T-helper 2 cell treated with Interferon-gamma antibody and Interleukin-4, amounts not matched to agents 5 μg/mL and 100 μg/mL, for 36 hours (primary cell): Measurements from ENCODE around the gene HTRA3.

Source experiments
- DNase-seq: peaks from one replicate; pipeline ENCODE4 v3.0.0; 2021; ENCODE audit warnings: low spot score
- H3K27ac Mint-ChIP-seq: one replicate; pipeline ENCODE4 v1.8.0; 2021; ENCODE audit warnings: mild to moderate bottlenecking, mixed read lengths
- H3K27me3 Mint-ChIP-seq: one replicate; pipeline ENCODE4 v1.8.0; 2021; ENCODE audit warnings: low read depth, mixed read lengths
- H3K36me3 Mint-ChIP-seq: one replicate; pipeline ENCODE4 v1.8.0; 2021; ENCODE audit warnings: low read depth, mixed read lengths
- H3K4me1 Mint-ChIP-seq: one replicate; pipeline ENCODE4 v1.8.0; 2021; ENCODE audit warnings: low read depth, mixed read lengths
- H3K4me3 Mint-ChIP-seq: one replicate; pipeline ENCODE4 v1.8.0; 2022; ENCODE audit warnings: mild to moderate bottlenecking, moderate library complexity, mixed read lengths
- H3K9me3 Mint-ChIP-seq: one replicate; pipeline ENCODE4 v1.8.0; 2021; ENCODE audit warnings: mixed read lengths

The HTRA3 gene

DNA sequence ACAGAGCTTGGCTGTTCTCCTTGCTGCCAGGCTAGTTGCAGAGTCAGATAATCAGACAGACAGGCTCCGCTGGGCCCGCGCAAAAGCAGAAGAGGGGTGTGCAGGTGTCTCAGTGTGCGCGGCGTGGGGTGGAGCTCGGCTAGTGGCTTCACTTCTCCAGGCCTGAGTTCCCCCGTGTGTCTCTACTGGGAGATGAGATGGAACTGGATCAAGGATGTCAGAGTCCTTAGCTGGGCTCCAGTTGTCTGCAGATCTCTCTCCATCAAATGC, 21.1 kb downstream of the HTRA3 start:
- no peaks in the 10 kb centered on the region for H3K4me1 Mint-ChIP-seq
- no peaks in the 10 kb centered on the region for H3K36me3 Mint-ChIP-seq
- no peak for DNase-seq
- no peaks in the 10 kb centered on the region for H3K27me3 Mint-ChIP-seq
- H3K9me3 Mint-ChIP-seq = peaks cover 7% of the 10 kb centered on the region
- H3K4me3 Mint-ChIP-seq = no peak overlapping the region
- no peak overlapping the region for H3K27ac Mint-ChIP-seq

- Mint-ChIP-seq H3K4me1 (no peaks in the 10 kb centered on the region), H3K9me3 (peaks cover 7% of the 10 kb centered on the region), H3K36me3 (no peaks in the 10 kb centered on the region), H3K27ac (no peak overlapping the region), H3K27me3 (no peaks in the 10 kb centered on the region), H3K4me3 (no peak overlapping the region)
- DNase-seq = no peak
Observed at GRCh38 chr4:8291036-8291682, 21.6 kb downstream of the HTRA3 start.

- no peaks in the 10 kb centered on the region for H3K27me3 Mint-ChIP-seq
- H3K36me3 Mint-ChIP-seq = no peaks in the 10 kb centered on the region
- H3K9me3 Mint-ChIP-seq = peaks cover 7% of the 10 kb centered on the region
- H3K4me1 Mint-ChIP-seq = no peaks in the 10 kb centered on the region
- no peak overlapping the region for H3K4me3 Mint-ChIP-seq
- no peak overlapping the region for H3K27ac Mint-ChIP-seq
- no peak for DNase-seq
Observed at GRCh38 chr4:8291701-8292477, 22.3 kb downstream of the HTRA3 start.

DNA sequence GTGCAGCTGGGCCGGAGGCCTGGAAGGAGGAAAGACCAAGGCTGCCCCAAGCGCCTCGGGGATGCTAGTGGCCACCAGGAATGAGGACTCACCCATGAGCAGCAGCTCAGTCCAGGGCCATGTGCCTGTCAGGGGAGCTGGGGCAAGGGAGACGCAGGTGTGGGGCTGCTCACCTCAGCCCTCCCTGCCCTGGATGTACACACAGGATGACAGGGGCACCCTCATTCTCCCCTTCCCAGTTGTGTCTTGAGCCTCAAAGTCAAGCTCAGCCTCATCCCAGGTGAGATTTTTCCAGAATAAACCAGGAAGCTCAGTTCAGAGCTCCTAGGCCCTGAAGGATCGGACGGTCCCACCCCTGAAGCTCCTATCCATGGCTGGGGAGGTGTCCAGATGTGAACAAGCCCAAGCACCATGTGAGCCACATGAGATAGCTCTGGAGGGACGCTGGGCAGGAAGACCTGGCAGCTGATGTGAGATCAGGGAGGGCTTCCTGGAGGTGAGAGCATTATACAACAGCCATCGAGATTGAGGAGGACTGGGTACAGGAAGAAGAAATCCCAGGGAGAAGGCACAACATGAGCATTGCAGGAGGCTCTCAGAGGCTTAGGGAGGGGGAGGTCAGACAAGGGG, 23.0 kb downstream of the HTRA3 start:
- H3K4me3 Mint-ChIP-seq = no peak overlapping the region
- H3K9me3 Mint-ChIP-seq = peaks cover 7% of the 10 kb centered on the region
- H3K27me3 Mint-ChIP-seq = no peaks in the 10 kb centered on the region
- no peak for DNase-seq
- H3K36me3 Mint-ChIP-seq = no peaks in the 10 kb centered on the region
- no peaks in the 10 kb centered on the region for H3K4me1 Mint-ChIP-seq
- no peak overlapping the region for H3K27ac Mint-ChIP-seq

- no peaks in the 10 kb centered on the region for H3K4me1 Mint-ChIP-seq
- H3K36me3 Mint-ChIP-seq = no peaks in the 10 kb centered on the region
- no peak overlapping the region for H3K4me3 Mint-ChIP-seq
- no peak overlapping the region for H3K27ac Mint-ChIP-seq
- DNase-seq = no peak
- no peaks in the 10 kb centered on the region for H3K27me3 Mint-ChIP-seq
- peaks cover 7% of the 10 kb centered on the region for H3K9me3 Mint-ChIP-seq
Observed at GRCh38 chr4:8293131-8293975, 23.8 kb downstream of the HTRA3 start.

DNA sequence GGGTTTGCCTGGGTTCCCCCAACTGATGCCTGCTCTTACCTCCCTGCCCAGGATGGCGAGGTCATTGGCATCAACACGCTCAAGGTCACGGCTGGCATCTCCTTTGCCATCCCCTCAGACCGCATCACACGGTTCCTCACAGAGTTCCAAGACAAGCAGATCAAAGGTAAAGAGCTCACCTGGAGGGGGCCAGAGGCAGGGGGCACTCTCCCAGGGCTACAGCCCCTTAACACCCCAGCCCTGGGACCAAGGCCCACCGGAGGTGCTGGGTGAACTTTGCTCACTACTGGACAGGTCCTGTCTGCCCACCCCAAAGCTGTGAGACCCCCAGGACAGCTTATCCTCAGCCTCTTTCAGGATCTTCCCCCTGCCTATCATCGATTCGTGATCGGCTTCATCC, 24.5 kb downstream of the HTRA3 start:
- H3K4me3 Mint-ChIP-seq = no peak overlapping the region
- H3K4me1 Mint-ChIP-seq = no peaks in the 10 kb centered on the region
- no peak for DNase-seq
- no peak overlapping the region for H3K27ac Mint-ChIP-seq
- H3K27me3 Mint-ChIP-seq = no peaks in the 10 kb centered on the region
- H3K36me3 Mint-ChIP-seq = no peaks in the 10 kb centered on the region
- H3K9me3 Mint-ChIP-seq = peaks cover 7% of the 10 kb centered on the region

DNA sequence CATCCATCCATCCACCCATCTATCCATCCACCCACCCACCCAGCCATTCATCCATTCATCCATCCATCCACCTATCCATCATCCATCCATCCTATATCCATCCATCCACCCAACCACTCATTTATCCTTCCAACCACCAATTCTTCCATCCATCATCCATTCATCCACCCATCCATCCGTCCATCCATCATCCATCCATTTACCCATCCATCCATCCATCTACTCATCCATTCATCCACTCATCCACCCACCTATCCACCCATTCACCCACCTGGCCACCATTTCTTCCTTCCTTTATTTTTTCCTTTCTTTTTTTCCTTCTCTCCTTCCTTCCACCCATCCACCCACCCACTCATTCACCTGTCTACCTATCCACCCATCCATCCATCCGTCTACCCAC, 25.2 kb downstream of the HTRA3 start:
- no peaks in the 10 kb centered on the region for H3K36me3 Mint-ChIP-seq
- no peak overlapping the region for H3K27ac Mint-ChIP-seq

DNA sequence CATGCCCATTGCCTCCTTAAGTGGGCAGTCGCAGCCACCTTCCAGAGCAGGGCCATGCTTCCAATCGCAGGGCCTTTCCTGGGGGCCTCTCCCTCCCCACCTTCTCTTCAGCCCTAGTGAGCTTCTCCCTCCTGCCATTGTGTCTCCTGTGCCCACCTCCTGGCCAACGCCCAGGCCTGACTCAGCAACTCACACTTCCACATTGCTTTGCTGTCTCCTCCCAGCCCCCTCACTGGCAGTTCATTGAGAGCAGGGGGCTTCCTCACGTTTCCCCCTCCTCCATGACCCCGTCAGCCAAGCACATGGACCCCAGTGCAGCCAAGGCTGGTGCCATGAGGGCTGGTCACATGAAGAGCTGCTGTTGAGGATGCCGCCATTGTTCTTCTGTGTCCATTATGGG, 25.9 kb downstream of the HTRA3 start:
- no peak overlapping the region for H3K4me3 Mint-ChIP-seq
- no peaks in the 10 kb centered on the region for H3K36me3 Mint-ChIP-seq
- peaks cover 7% of the 10 kb centered on the region for H3K9me3 Mint-ChIP-seq
- no peaks in the 10 kb centered on the region for H3K4me1 Mint-ChIP-seq
- no peak for DNase-seq
- no peaks in the 10 kb centered on the region for H3K27me3 Mint-ChIP-seq
- H3K27ac Mint-ChIP-seq = no peak overlapping the region

More for the DNA sequence above, 25.2 kb downstream of the HTRA3 start:
- DNase-seq = no peak
- H3K27me3 Mint-ChIP-seq = no peaks in the 10 kb centered on the region
- peaks cover 7% of the 10 kb centered on the region for H3K9me3 Mint-ChIP-seq
- no peak overlapping the region for H3K4me3 Mint-ChIP-seq
- H3K4me1 Mint-ChIP-seq = no peaks in the 10 kb centered on the region

DNA sequence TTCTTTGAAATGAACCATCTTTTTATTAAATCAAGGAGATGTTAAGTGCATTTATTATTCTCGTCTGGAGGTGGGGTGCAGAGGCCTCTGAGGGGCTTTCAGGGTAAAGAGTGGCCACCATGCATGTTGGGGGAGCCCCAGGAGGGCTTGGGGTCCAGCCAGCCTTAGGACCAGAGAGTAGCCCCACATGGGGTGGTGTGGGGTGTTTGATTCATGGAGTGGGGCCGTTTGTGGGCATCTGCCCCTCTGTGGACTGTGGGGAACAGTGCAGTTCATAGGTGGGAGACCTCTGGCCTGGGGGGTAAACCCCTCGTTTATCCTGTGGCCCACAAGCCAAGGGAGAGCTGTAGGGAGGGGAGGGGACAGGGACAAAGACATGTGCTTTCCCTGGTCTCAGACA, 26.9 kb downstream of the HTRA3 start:
- no peak for DNase-seq
- H3K9me3 Mint-ChIP-seq = peaks cover 7% of the 10 kb centered on the region
- H3K4me1 Mint-ChIP-seq = no peaks in the 10 kb centered on the region
- no peaks in the 10 kb centered on the region for H3K36me3 Mint-ChIP-seq
- no peak overlapping the region for H3K27ac Mint-ChIP-seq
- no peaks in the 10 kb centered on the region for H3K27me3 Mint-ChIP-seq
- H3K4me3 Mint-ChIP-seq = no peak overlapping the region

- H3K9me3 Mint-ChIP-seq = peaks cover 7% of the 10 kb centered on the region
- no peaks in the 10 kb centered on the region for H3K4me1 Mint-ChIP-seq
- no peak for DNase-seq
- no peaks in the 10 kb centered on the region for H3K27me3 Mint-ChIP-seq
- H3K4me3 Mint-ChIP-seq = no peak overlapping the region
- no peaks in the 10 kb centered on the region for H3K36me3 Mint-ChIP-seq
- no peak overlapping the region for H3K27ac Mint-ChIP-seq
Observed at GRCh38 chr4:8297141-8297601, 27.6 kb downstream of the HTRA3 start.

DNA sequence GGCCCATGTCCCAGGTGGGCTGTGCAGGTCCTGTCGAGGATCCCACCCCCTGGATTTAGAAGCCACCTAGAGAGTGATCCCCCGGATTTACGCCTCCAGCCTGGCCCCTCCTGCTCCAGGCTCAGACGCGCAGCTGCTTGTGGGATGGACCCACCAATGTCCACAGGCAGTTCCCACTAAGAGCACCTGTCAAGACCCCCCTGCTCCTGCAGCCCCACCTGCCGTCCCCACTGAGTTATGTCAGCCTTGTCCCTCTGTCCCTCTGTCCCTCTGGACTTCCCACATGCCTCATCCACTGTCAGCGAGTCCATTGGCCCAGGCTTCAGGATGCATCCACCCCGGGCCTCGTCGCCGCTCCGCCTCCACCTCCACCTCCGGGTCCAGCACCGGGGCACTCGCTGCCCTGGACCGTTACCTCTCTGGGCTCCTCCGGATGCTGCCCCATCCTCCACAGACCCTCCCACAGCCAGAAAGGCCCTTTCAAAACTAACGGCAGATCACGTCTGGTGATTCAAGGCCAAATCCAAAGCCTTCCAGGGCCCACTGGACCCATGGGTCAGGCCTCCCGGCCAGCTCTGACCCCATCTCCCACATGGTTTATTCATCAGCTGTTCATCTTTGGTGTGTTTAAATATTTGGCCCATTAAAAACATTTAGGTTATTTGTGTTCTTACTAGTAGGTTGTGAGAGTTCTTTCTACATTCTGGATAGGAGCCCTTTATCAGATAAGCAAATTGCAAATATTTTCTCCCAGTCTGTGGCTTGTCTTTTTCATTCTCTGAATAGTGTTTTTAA, 28.3 kb downstream of the HTRA3 start:
- H3K4me1 Mint-ChIP-seq = no peaks in the 10 kb centered on the region
- no peaks in the 10 kb centered on the region for H3K36me3 Mint-ChIP-seq
- no peak overlapping the region for H3K27ac Mint-ChIP-seq
- H3K27me3 Mint-ChIP-seq = no peaks in the 10 kb centered on the region
- H3K9me3 Mint-ChIP-seq = peaks cover 7% of the 10 kb centered on the region
- no peak for DNase-seq
- H3K4me3 Mint-ChIP-seq = no peak overlapping the region

GRCh38 chr4:8300832-8301231, 31.3 kb downstream of the HTRA3 start:
- H3K4me1 Mint-ChIP-seq = no peaks in the 10 kb centered on the region
- H3K4me3 Mint-ChIP-seq = no peak overlapping the region

More at GRCh38 chr4:8300832-8301231, 31.3 kb downstream of the HTRA3 start:
- no peaks in the 10 kb centered on the region for H3K36me3 Mint-ChIP-seq
- H3K27me3 Mint-ChIP-seq = no peaks in the 10 kb centered on the region
- no peak overlapping the region for H3K27ac Mint-ChIP-seq
- DNase-seq = no peak
- no peaks in the 10 kb centered on the region for H3K9me3 Mint-ChIP-seq
